Measurements from ENCODE around the gene RBKS. TPM values are rescaled to one million over a fixed set of nuclear protein-coding genes. Genes with fewer than 3 reads are reported as not detected.

The RBKS gene
- total RNA-seq, 1 donor from 2014 or later = 0.83 TPM

DNA sequence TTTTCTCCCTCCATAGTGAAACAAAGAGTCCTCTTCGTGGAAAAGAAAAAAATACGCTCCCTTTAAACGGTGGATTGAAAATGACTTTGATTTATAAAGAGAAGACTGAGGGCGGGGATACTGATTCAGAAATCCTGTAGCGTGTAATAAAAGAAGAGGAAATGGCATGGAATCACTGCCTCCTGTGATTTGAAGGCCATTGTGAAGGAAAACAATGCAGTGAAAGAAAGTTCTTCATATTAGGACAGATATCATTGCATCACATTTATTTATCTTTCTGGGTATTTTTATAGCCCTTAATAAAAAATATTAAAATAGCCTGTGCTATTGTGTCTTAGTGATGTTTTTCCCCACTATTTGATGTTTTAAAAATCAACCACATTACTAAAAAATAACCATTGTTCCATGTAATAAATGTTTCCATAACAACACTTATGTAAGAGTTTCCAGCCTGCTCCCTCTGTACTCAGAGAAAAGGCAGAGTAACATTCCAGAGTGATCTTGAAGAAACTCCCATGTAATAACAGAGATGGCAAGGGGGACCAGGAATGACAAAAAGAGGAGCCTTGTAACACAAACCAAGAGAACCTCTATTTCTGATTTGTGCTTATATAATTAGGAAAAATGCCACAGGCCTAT lies 110.7 kb downstream of the RBKS start:
- peaks cover 13% of the 10 kb centered on the region for H3K4me1 Mint-ChIP-seq (ENCODE audit: unreplicated experiment)
- TF ChIP-seq, protein P1, sequence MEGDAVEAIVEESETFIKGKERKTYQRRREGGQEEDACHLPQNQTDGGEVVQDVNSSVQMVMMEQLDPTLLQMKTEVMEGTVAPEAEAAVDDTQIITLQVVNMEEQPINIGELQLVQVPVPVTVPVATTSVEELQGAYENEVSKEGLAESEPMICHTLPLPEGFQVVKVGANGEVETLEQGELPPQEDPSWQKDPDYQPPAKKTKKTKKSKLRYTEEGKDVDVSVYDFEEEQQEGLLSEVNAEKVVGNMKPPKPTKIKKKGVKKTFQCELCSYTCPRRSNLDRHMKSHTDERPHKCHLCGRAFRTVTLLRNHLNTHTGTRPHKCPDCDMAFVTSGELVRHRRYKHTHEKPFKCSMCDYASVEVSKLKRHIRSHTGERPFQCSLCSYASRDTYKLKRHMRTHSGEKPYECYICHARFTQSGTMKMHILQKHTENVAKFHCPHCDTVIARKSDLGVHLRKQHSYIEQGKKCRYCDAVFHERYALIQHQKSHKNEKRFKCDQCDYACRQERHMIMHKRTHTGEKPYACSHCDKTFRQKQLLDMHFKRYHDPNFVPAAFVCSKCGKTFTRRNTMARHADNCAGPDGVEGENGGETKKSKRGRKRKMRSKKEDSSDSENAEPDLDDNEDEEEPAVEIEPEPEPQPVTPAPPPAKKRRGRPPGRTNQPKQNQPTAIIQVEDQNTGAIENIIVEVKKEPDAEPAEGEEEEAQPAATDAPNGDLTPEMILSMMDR (IDR thresholded peaks at IDR 0.05) = no peak
- peaks cover 30% of the 10 kb centered on the region for H3K36me3 Mint-ChIP-seq (ENCODE audit: unreplicated experiment)
- DNase-seq (ENCODE audit: extremely low spot score, unreplicated experiment) = no peak
- H3K27me3 Mint-ChIP-seq (ENCODE audit: unreplicated experiment) = no peaks in the 10 kb centered on the region
- no peak overlapping the region for H3K4me3 Mint-ChIP-seq (ENCODE audit: unreplicated experiment)
- H3K27ac Mint-ChIP-seq (ENCODE audit: unreplicated experiment) = peak overlapping the region; percentile 29
- H3K9me3 Mint-ChIP-seq (ENCODE audit: unreplicated experiment) = no peaks in the 10 kb centered on the region

DNA sequence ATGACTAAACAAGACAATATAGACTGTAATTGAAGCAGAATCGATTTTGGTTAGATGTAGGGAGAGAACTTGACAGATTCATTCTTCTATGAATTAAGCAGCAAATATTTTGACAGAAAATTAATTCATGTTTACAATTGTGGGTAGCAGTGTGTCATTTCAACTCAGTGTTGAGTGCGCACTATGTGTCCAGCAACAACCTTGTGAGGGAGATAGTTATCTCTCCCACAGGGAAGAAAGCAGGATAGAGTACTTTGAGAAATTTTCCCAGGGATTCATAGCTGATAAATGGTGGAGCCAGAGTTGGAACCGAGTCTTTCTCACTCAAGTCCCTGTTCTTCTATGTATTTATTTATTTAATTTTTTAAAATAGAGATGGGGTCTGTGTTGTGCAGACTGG lies 113.5 kb downstream of the RBKS start:
- TF ChIP-seq, protein P1 (IDR thresholded peaks at IDR 0.05) = no peak
- Mint-ChIP-seq H3K4me3 (ENCODE audit: unreplicated experiment) (no peak overlapping the region), H3K36me3 (ENCODE audit: unreplicated experiment) (peaks cover 37% of the 10 kb centered on the region), H3K27me3 (ENCODE audit: unreplicated experiment) (no peaks in the 10 kb centered on the region), H3K27ac (ENCODE audit: unreplicated experiment) (no peak overlapping the region), H3K9me3 (ENCODE audit: unreplicated experiment) (no peaks in the 10 kb centered on the region), H3K4me1 (ENCODE audit: unreplicated experiment) (peaks cover 34% of the 10 kb centered on the region)
- no peak for DNase-seq (ENCODE audit: extremely low spot score, unreplicated experiment)

DNA sequence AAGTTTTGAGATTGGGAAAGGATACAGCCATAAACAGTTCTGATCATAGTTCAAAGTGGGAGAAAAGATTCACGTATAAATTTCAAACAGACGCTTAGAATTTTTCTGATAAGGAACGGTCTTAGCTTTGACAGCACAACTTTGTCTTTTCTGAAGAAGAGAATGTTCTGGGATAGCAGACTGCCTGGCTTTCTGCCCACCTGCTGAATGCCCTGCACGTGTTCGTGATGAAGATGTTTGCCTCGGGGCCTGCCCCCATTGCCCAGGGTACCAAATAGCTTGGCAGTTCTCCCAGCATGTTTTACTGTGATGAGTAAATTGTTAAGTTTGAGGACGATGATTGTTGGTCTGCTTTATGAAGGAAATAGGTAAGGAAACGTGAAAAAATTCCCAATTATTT lies 114.1 kb downstream of the RBKS start:
- no peak for DNase-seq (ENCODE audit: extremely low spot score, unreplicated experiment)

DNA sequence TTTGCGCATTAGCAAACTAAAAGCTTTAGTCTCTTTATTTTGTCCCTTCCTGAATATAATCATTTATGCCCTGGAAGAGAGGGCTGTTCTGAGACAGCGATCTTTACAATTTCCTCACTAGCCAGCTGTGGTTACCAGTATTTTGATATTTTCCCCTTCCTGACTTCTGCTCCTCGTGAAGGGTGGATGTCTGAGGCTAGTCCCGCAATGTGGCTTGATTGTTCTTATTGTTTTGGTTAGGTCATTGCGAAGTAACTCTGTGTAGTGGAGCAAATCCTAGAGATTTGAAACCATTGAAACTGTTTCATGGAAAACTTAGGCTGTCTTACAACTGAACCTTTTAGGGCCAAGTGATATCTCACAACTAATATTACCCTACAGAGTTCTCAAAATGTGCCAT lies 116.2 kb downstream of the RBKS start:
- Mint-ChIP-seq H3K4me1 (ENCODE audit: unreplicated experiment) (peaks cover 38% of the 10 kb centered on the region), H3K27me3 (ENCODE audit: unreplicated experiment) (no peaks in the 10 kb centered on the region), H3K9me3 (ENCODE audit: unreplicated experiment) (no peaks in the 10 kb centered on the region), H3K27ac (ENCODE audit: unreplicated experiment) (no peak overlapping the region), H3K36me3 (ENCODE audit: unreplicated experiment) (peaks cover 25% of the 10 kb centered on the region), H3K4me3 (ENCODE audit: unreplicated experiment) (no peak overlapping the region)
- TF ChIP-seq, protein P1 (IDR thresholded peaks at IDR 0.05) = no peak
- DNase-seq (ENCODE audit: extremely low spot score, unreplicated experiment) = no peak

More for the DNA sequence above, 114.1 kb downstream of the RBKS start:
- Mint-ChIP-seq H3K27ac (ENCODE audit: unreplicated experiment) (peak overlapping the region; percentile 56), H3K4me3 (ENCODE audit: unreplicated experiment) (no peak overlapping the region), H3K9me3 (ENCODE audit: unreplicated experiment) (no peaks in the 10 kb centered on the region), H3K4me1 (ENCODE audit: unreplicated experiment) (peaks cover 38% of the 10 kb centered on the region), H3K36me3 (ENCODE audit: unreplicated experiment) (peaks cover 34% of the 10 kb centered on the region), H3K27me3 (ENCODE audit: unreplicated experiment) (no peaks in the 10 kb centered on the region)
- TF ChIP-seq, protein P1 (IDR thresholded peaks at IDR 0.05) = no peak

DNA sequence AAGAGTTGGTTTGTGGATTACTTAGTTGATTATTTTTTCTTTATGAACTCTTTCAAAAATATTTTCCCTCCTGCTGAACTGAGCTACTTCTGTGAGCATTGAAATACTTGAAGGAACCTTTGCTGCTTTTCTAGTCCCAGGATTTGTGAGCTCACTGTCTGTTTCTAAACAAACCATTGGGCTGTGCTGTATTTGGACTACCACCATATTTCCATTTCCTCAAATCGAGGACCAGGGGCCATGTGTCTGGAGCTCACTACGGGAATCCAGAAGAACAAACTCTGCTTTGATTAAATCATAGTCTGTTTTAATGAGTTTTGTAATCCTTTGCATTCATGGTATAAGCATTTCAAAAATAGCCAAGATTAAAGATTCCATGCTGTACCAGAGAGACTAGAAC lies 117.4 kb downstream of the RBKS start:
- Mint-ChIP-seq H3K36me3 (ENCODE audit: unreplicated experiment) (peaks cover 19% of the 10 kb centered on the region), H3K4me3 (ENCODE audit: unreplicated experiment) (peak overlapping the region; percentile 100), H3K9me3 (ENCODE audit: unreplicated experiment) (no peaks in the 10 kb centered on the region), H3K27me3 (ENCODE audit: unreplicated experiment) (no peaks in the 10 kb centered on the region), H3K4me1 (ENCODE audit: unreplicated experiment) (peaks cover 38% of the 10 kb centered on the region), H3K27ac (ENCODE audit: unreplicated experiment) (peak overlapping the region; percentile 18)
- TF ChIP-seq, protein P1 (IDR thresholded peaks at IDR 0.05) = no peak
- DNase-seq (ENCODE audit: extremely low spot score, unreplicated experiment) = no peak
